T-helper 1 cell treated with Interleukin-12 subunit alpha and Interleukin-12 subunit beta and Interleukin-4 antibody, amounts not matched to agents 30 μg/mL and 1 μg/mL, for 36 hours (primary cell): Measurements from ENCODE around the gene MFAP2.
"Not testable (repeated sequence)": the region's sequence is repeated elsewhere in the genome, so short reads cannot be mapped to it uniquely, and the experiment has no call there.

Experiments used
- H3K27ac Mint-ChIP-seq: one replicate; pipeline ENCODE4 v1.8.0; 2021; ENCODE audit warnings: mild to moderate bottlenecking, mixed read lengths
- H3K27me3 Mint-ChIP-seq: one replicate; pipeline ENCODE4 v1.8.0; 2021; ENCODE audit warnings: low read depth, mixed read lengths
- H3K36me3 Mint-ChIP-seq: one replicate; pipeline ENCODE4 v1.8.0; 2021; ENCODE audit warnings: low read depth, mixed read lengths
- H3K4me1 Mint-ChIP-seq: one replicate; pipeline ENCODE4 v1.8.0; 2021; ENCODE audit warnings: low read depth, mixed read lengths
- H3K4me3 Mint-ChIP-seq: one replicate; pipeline ENCODE4 v1.8.0; 2021; ENCODE audit warnings: mild to moderate bottlenecking, moderate library complexity, mixed read lengths
- H3K9me3 Mint-ChIP-seq: one replicate; pipeline ENCODE4 v1.8.0; 2021; ENCODE audit warnings: mixed read lengths

The MFAP2 gene

DNA sequence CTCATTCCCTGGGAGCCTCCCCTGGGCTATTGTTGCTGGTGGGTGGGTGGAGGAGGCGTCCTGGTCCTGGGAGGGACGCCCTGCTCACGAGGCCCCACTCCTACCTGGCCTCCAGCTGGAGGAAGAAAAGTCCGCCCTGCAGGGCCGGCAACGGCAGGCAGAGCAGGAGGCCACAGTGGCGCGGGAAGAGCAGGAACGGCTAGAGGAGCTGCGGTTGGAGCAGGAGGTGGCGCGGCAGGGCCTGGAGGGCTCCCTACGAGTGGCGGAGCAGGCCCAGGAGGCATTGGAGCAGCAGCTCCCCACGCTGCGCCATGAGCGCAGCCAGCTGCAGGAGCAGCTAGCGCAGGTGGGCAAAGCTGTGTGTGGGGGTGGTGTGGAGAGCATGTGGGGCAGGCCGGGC is 33.8 kb downstream of the MFAP2 start:
- H3K9me3 Mint-ChIP-seq, result no peaks in the 10 kb centered on the region
- no peaks in the 10 kb centered on the region for H3K4me1 Mint-ChIP-seq
- H3K36me3 Mint-ChIP-seq, result no peaks in the 10 kb centered on the region
- no peaks in the 10 kb centered on the region for H3K27me3 Mint-ChIP-seq
- H3K4me3 Mint-ChIP-seq, result no peak overlapping the region
- no peak overlapping the region for H3K27ac Mint-ChIP-seq

DNA sequence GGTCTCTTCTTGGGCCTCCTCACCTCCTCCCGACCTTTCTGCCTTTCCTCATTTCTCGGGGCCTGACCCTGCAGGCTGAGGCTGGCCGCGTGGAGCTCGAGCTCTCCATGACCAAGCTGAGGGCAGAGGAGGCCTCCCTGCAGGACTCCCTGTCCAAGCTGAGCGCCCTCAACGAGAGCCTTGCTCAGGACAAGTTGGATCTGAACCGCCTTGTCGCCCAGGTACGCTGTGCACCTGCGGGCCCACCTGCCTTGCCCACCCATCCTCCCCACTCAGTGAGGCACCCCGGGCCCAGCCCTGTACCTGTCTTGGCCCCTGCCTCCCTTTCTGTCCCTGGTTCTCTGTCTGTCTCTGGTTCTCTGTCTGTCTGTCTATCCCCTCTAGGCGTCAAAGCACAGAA is 34.2 kb downstream of the MFAP2 start:
- not testable (repeated sequence) for H3K4me1 Mint-ChIP-seq, H3K4me3 Mint-ChIP-seq, H3K27ac Mint-ChIP-seq, H3K27me3 Mint-ChIP-seq, H3K9me3 Mint-ChIP-seq, H3K36me3 Mint-ChIP-seq

DNA sequence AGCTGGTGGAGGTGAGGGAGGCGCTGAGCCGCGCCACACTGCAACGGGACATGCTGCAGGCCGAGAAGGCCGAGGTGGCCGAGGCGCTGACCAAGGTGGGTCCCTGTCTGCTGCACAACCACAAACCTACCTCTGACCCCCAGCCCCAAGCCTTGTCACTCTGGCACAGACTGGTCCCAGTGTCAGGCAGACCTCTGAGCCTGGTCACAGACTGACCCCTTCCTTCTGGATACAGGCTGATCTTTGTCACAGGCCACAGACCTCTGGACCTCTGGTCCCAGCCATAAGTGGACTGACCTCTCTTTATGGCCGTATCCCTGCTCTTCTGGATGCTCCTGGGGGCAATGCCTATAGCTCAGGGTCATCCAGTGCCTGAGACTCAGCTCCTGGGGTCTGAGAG is 34.9 kb downstream of the MFAP2 start:
- not testable (repeated sequence) for H3K4me3 Mint-ChIP-seq, H3K27me3 Mint-ChIP-seq, H3K9me3 Mint-ChIP-seq, H3K36me3 Mint-ChIP-seq, H3K4me1 Mint-ChIP-seq, H3K27ac Mint-ChIP-seq

DNA sequence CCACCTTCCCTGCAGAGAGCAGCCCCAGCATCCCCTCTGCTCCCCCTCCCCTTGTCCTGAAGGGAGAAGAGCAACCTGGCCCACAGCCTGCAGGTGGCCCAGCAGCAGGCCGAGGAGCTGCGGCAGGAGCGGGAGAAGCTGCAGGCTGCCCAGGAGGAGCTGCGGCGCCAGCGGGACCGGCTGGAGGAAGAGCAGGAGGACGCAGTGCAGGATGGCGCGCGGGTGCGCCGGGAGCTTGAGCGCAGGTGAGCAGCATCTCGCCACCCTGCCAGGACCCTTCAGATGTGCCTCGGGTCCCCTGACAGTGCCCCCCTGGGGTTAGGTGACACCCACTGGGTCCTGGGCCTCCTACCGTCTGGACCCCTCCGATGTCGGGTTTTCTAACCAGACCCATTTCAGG is 36.4 kb downstream of the MFAP2 start:
- no peaks in the 10 kb centered on the region for H3K9me3 Mint-ChIP-seq
- H3K36me3 Mint-ChIP-seq, result no peaks in the 10 kb centered on the region
- H3K27me3 Mint-ChIP-seq, result no peaks in the 10 kb centered on the region
- no peaks in the 10 kb centered on the region for H3K4me1 Mint-ChIP-seq
- H3K27ac Mint-ChIP-seq, result no peak overlapping the region
- H3K4me3 Mint-ChIP-seq, result no peak overlapping the region

DNA sequence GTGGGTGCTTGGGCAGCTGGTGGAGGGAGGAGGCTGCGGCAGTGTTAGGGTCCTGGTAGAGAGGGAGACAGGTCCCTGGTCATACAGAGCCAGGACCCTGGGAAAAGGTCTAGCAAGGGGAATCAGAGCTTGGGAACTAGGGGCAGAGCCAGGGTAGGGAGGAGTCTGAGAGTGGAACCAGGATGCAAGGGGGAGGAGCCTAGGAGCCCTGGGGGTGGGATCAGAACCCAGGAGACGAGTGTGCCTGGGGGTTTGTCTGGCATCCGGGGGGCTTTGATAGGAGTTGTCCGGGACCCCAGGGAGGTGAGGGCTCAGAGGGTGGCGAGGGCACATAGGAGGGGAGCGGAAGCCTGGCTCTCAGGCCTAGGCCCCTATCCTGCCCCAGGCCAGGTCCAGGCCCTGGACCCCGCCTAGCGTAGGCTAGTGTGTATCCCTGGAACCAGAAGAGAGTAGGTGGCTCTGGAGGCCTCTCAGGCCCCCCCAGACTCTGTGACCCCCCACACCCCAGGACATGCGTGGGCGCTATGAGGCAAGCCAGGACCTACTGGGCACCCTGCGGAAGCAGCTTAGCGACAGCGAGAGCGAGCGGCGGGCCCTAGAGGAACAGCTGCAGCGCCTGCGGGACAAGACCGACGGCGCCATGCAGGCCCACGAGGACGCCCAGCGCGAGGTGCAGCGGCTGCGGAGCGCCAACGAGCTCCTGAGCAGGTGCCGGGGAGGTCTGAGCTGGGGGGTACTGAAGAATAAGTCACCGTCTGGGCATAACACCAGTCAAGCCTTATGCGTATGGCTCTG is 40.8 kb downstream of the MFAP2 start:
- H3K36me3 Mint-ChIP-seq, H3K4me3 Mint-ChIP-seq, H3K27ac Mint-ChIP-seq, H3K4me1 Mint-ChIP-seq, H3K27me3 Mint-ChIP-seq, H3K9me3 Mint-ChIP-seq: not testable (repeated sequence)

DNA sequence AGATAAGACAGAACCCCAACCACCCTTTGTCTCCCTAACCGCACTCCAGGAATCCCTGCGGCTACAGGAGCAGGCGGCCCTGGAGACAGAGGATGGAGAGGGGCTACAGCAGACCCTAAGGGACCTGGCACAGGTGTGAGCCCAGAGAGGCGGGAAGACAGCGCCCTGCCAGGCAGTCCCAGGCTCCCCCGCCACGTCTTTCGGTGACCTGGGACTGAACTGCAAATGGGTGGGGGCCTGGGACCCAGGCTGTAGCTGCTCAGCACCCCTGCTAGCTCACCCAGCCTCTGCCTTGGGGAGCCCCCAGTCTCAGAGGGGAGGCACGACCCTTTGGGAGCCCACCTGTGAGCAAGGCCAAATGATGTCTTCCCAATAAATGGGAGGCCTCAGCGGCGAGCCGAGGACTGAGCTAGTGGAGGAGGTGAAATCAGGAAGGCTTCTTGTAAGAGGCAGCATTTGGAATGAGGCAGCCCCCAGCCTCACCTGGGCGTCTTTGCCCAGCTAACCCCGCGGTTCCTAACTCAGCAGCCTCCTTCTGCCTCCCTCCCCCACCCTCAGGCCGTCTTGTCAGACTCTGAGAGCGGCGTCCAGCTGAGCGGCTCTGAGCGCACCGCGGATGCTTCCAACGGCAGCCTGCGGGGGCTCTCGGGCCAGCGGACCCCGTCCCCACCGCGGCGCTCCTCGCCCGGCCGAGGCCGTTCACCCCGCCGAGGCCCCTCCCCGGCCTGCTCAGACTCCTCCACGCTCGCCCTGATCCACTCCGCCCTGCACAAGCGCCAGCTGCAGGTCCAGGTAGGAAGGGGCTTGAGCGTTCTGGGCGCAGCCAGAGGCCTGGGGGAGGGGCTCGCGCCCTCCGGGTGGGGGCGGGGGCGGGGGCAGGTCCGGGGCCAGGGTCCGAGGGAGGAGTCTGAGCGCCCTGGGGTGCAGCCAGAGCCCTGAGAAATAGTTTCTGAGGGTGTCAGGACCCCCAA is 41.8 kb downstream of the MFAP2 start:
- H3K9me3 Mint-ChIP-seq, result no peaks in the 10 kb centered on the region
- H3K27me3 Mint-ChIP-seq, result no peaks in the 10 kb centered on the region
- no peak overlapping the region for H3K4me3 Mint-ChIP-seq
- no peaks in the 10 kb centered on the region for H3K4me1 Mint-ChIP-seq
- no peak overlapping the region for H3K27ac Mint-ChIP-seq
- H3K36me3 Mint-ChIP-seq, result no peaks in the 10 kb centered on the region

DNA sequence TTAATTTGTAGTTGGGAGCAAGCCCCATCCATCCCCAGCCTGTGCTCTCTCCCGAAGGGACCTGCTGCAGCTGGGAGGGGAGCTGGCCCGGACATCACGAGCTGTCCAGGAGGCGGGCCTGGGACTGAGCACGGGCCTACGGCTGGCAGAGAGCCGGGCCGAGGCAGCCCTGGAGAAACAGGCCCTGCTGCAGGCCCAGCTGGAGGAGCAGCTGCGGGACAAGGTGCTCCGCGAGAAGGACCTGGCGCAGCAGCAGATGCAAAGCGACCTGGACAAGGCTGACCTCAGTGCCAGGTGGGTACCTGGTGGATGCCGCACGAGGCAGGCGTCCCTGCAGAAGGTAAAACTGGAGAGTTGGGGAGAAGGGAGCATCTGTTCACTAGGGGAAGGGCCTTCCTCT is 43.8 kb downstream of the MFAP2 start:
- not testable (repeated sequence) for H3K36me3 Mint-ChIP-seq, H3K27ac Mint-ChIP-seq, H3K4me1 Mint-ChIP-seq, H3K4me3 Mint-ChIP-seq, H3K27me3 Mint-ChIP-seq, H3K9me3 Mint-ChIP-seq

DNA sequence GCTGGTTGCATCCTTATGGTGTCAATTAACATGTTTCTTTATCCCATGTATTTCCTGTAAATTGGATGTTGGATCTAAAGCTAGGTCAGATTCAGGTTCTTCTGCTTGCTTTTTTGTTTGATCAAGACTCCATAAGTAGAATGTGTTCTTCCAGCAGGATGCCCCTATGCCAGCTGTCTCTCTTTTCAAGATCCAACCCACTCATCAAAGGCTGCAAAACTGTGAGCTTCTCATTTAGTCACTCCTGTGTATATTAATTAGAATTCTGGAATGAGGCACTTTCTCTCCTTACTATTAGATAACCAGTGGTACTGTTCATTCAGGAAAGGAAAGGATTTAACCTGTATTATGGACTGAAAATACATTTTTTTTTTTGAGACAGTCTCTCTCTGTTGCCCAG is 46.5 kb downstream of the MFAP2 start:
- H3K36me3 Mint-ChIP-seq, H3K4me1 Mint-ChIP-seq, H3K27me3 Mint-ChIP-seq, H3K9me3 Mint-ChIP-seq, H3K27ac Mint-ChIP-seq, H3K4me3 Mint-ChIP-seq: not testable (repeated sequence)

DNA sequence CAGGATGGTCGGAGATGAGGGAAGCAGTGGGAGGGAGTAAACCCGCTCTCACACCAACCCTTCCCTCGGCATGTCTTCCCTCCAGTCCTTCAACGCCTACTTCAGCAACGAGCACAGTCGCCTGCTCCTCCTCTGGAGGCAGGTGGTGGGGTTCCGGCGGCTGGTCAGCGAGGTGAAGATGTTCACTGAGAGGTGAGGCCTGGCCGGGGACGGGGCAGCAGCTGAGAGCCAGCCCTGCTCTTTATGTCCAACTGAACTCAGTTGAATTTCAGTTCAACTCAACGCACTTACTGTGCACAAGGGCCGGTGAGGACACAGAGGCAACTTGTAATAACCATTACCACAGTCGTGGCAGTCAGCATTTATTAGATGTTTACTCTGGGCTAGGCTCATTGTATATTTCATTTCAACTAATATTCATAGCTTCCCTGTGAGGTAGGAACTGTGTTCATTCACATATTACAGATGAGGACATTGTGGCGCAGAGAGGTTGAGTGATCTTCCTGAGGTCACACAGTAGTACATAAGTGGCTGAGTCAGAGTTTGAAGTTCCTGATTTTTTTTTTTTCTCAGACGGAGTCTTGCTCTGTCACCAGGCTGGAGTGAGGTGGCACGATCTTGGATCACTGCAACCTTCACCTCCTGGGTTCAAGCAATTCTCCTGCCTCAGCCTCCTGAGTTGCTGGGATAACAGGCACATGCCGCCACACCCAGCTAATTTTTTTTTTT is 49.0 kb downstream of the MFAP2 start:
- not testable (repeated sequence) for H3K9me3 Mint-ChIP-seq, H3K4me3 Mint-ChIP-seq, H3K27ac Mint-ChIP-seq, H3K36me3 Mint-ChIP-seq, H3K4me1 Mint-ChIP-seq, H3K27me3 Mint-ChIP-seq

DNA sequence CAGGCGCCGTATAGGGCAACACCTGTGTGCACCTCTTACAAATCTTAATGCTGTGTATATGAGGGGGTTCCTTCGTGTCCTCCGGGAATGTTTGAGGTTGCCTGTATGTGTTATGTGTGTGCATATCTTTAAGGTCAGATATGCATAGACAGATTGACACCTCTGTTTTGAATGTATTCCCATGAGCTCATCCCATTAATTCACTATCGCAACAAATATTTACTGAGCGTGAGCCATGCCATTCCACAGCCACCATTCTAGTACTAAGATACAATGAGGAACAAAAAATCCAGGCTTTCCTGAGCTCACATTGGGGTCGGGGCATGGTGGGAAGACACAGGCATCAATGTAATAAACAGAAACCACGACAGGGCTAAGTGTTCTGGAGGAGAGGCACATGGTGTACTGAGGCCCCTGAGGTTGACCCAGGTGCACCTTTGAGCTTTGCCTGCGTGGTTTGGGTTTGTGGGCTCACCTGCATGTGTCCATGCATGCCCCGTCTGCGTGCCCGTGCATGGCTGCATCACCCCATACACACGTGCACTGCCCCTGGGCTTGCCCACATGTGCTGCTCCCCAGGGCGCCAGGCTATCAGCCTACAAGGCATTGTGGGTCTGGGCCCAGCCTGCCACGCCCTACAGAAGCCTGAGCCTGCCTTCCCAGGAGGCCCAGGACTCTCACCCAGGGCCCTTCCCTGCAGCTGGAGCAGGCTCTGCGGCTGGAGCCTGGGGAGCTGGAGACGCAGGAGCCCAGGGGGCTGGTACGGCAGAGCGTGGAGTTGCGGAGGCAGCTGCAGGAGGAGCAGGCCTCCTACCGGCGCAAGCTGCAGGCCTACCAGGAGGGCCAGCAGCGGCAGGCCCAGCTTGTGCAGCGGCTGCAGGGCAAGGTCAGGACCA is 51.0 kb downstream of the MFAP2 start:
- H3K9me3 Mint-ChIP-seq, H3K27ac Mint-ChIP-seq, H3K36me3 Mint-ChIP-seq, H3K4me3 Mint-ChIP-seq, H3K4me1 Mint-ChIP-seq, H3K27me3 Mint-ChIP-seq: not testable (repeated sequence)

DNA sequence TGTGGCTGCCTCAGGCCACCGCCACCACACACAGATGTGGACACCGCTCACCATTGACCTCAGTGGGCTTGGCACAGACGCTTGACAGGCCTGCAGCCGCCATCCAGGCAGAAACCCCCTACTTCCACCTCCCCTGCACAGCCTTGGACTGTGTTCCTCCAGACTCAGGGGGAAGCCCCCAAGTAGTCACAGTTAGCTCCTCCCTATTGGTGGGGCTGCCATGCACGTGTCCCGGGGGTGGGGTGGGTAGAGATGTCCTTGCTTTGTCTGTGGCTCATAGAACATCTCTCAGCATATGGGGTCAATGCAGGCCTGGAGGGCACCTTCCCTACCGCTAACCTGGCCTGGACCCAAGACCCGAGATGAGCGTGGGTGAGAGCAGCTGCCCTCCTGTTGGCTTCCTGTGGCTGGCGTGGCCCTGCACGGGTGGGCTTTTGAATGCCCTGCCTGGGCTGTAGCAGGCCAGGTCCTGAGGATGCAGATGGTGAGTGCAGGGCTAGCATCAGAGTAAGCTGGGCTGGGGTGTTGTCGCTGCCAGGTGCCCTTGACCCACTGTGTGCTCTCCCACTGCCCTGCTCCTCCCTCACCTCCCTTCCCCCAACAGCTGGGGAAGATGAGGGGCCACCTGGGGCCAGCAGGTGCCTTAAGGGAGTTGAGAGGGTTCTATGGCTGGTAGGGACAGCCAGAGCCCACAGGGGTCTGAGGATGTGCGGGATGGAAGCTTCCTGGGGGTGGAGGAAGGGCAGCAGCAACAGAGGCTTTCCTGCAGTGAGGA is 52.5 kb downstream of the MFAP2 start:
- Mint-ChIP-seq H3K27ac (no peak overlapping the region), H3K4me1 (no peaks in the 10 kb centered on the region), H3K27me3 (no peaks in the 10 kb centered on the region), H3K9me3 (no peaks in the 10 kb centered on the region), H3K4me3 (no peak overlapping the region), H3K36me3 (no peaks in the 10 kb centered on the region)

DNA sequence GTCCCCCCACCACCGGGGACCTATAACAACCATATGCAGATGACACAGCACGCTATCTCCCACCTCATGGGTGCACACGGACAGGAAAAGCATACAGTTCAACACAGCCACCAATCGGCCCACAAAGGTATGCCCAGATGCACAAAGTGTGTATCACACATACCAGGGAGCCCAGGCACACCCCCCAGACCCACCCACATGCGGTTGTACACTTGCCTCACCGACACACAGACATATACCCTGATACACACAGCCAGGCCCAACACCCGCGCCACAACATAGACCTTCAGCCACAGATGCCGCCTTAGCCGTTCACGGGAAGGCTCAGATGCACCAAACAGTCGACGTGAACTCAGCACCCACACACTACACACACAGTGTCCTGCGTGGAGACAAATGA is 53.2 kb downstream of the MFAP2 start:
- Mint-ChIP-seq H3K36me3 (no peaks in the 10 kb centered on the region), H3K9me3 (no peaks in the 10 kb centered on the region), H3K27ac (no peak overlapping the region), H3K4me1 (no peaks in the 10 kb centered on the region), H3K27me3 (no peaks in the 10 kb centered on the region), H3K4me3 (no peak overlapping the region)

DNA sequence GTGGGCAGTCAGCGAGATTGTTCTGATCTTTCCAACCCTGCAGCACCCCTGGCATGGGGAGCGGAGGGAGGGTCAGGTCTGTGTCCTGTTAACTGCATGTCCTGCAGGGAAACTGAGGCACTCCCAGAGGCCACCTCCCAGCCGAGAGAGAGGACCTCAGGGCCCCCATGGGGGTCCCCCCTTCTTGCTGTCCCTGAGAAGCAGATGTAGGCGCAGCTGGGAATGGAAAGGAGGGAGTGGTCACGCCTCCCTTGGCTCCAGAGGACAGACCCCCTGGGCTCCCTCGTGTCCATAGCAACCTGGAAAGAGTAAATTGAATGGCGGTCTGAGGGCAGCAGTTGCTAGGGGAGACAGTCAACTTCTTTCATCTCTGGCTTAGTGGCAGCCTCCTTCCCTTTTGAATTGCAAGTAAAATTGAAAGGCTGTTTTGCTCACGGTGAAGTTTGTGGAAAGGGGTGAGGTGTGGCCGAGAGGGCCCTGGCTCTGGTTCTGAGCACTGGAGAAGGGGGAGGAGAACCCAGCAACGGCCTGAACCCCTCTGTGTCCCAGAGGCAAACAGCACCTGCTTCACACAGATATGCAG is 53.8 kb downstream of the MFAP2 start:
- H3K4me3 Mint-ChIP-seq, result no peak overlapping the region
- H3K27me3 Mint-ChIP-seq, result no peaks in the 10 kb centered on the region
- H3K36me3 Mint-ChIP-seq, result no peaks in the 10 kb centered on the region
- H3K4me1 Mint-ChIP-seq, result peaks cover 4% of the 10 kb centered on the region
- H3K9me3 Mint-ChIP-seq, result no peaks in the 10 kb centered on the region
- no peak overlapping the region for H3K27ac Mint-ChIP-seq
